ENCODE results near the gene PRKCE. TPM values are rescaled to one million over a fixed set of nuclear protein-coding genes. Genes with fewer than 3 reads are reported as not detected.
A peak's percentile ranks its signal among the peaks of the same experiment; 100 is the strongest.
"Not testable (repeated sequence)": the region's sequence is repeated elsewhere in the genome, so short reads cannot be mapped to it uniquely, and the experiment has no call there.

Gene PRKCE
- polyA plus RNA-seq, 1 experiment: 16.7 TPM

DNA sequence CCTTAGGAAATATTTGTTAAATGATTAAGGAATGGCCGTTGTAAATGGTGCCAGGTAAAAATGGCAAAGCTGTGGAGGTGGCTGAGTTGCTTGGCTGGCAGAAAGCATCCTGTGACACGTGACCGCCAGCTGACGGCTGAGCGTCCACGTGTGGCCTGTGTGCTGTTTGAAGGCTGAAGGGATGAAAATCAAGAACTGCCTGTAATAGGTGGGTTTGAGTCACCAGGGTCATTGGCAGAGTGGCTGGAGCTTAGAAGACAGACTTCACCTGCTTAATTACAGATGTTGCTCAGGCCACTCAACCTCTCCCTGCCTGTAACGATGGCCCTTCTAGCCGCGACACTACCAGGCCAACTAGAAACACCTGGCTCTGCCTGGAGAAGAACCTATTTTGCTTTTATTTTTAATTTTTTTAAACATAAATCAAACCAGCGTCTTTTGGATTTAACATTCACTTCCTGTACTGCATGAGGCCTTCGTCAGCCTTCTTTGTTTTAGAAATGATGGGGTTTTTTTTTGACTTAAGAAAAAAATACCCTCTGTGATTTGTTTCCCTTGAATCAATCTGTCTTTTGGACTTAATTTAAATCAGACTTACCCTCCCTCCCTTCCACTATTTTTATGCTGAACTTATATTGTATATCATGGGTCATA lies 206.5 kb downstream of the PRKCE start:
- ChIA-PET CTCF (interaction anchor here (0.7 kb wide), 1 partner anchor 204 kb away, joined by 3 read pairs; no protein-coding TSS in a partner anchor), POLR2A (no interaction called here)
- no peak for DNase-seq (ENCODE audit: low read depth, low spot score)
- Histone ChIP-seq H3K9me3 (ENCODE audit: control insufficient read depth, insufficient read depth, low read length) (no peaks in the 10 kb centered on the region), H3K4me3 (ENCODE audit: low read depth, low read length) (no peak overlapping the region), H3K27ac (ENCODE audit: low read depth, low read length) (no peak overlapping the region), H3K27me3 (ENCODE audit: control insufficient read depth, insufficient read depth, low read length) (no peaks in the 10 kb centered on the region)
- TF ChIP-seq, protein P1, sequence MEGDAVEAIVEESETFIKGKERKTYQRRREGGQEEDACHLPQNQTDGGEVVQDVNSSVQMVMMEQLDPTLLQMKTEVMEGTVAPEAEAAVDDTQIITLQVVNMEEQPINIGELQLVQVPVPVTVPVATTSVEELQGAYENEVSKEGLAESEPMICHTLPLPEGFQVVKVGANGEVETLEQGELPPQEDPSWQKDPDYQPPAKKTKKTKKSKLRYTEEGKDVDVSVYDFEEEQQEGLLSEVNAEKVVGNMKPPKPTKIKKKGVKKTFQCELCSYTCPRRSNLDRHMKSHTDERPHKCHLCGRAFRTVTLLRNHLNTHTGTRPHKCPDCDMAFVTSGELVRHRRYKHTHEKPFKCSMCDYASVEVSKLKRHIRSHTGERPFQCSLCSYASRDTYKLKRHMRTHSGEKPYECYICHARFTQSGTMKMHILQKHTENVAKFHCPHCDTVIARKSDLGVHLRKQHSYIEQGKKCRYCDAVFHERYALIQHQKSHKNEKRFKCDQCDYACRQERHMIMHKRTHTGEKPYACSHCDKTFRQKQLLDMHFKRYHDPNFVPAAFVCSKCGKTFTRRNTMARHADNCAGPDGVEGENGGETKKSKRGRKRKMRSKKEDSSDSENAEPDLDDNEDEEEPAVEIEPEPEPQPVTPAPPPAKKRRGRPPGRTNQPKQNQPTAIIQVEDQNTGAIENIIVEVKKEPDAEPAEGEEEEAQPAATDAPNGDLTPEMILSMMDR (IDR thresholded peaks at IDR 0.05; ENCODE audit: low read depth, low read length): no peak

DNA sequence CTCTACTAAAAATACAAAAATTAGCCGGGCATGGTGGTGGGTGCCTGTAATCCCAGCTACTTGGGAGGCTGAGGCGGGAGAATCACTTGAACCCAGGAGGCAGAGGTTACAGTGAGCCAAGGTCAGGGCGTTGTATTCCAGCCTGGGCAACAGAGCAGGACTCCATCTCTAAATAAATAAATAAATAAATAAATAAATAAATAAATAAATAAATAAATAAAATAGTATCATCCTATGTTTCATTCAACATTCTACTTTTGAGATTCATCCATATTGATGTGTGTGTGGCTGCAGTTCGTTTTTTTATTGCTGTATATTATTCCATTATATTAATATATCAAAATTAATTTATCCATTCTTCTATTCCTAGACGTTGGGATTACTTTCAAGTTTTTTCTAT lies 207.4 kb downstream of the PRKCE start:
- CTCF ChIA-PET; POLR2A ChIA-PET; DNase-seq (ENCODE audit: low read depth, low spot score): not testable (repeated sequence)

DNA sequence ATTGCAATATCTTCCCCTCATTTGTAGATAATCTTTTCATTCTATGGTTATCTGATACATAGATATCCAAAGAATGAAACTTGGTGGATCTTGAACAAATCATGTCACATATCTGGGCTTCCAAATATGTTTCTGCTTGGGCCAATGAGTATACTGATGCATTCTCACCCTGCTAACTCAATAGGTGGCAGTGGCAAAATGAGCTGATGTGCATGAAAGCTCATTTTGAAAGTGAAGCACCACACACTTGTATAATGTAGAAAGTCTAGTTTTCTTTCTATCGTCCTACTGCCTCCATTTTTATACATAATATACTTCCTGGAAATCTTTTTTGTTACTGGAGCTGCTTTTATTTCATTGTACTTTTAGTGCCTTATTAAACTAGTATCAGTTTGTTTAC lies 208.2 kb downstream of the PRKCE start:
- DNase-seq (ENCODE audit: low read depth, low spot score): no peak
- no peaks in the 10 kb centered on the region for H3K27me3 ChIP-seq (ENCODE audit: control insufficient read depth, insufficient read depth, low read length)
- H3K4me3 ChIP-seq (ENCODE audit: low read depth, low read length): no peak overlapping the region
- H3K9me3 ChIP-seq (ENCODE audit: control insufficient read depth, insufficient read depth, low read length): no peaks in the 10 kb centered on the region
- H3K27ac ChIP-seq (ENCODE audit: low read depth, low read length): no peak overlapping the region
- TF ChIP-seq, protein P1 (IDR thresholded peaks at IDR 0.05; ENCODE audit: low read depth, low read length): no peak
- ChIA-PET POLR2A (no interaction called here), CTCF (no interaction called here)

More for the DNA sequence above, 207.4 kb downstream of the PRKCE start:
- not testable (repeated sequence) for H3K4me3 ChIP-seq (ENCODE audit: low read depth, low read length); H3K27ac ChIP-seq (ENCODE audit: low read depth, low read length); H3K27me3 ChIP-seq (ENCODE audit: control insufficient read depth, insufficient read depth, low read length); H3K9me3 ChIP-seq (ENCODE audit: control insufficient read depth, insufficient read depth, low read length)

DNA sequence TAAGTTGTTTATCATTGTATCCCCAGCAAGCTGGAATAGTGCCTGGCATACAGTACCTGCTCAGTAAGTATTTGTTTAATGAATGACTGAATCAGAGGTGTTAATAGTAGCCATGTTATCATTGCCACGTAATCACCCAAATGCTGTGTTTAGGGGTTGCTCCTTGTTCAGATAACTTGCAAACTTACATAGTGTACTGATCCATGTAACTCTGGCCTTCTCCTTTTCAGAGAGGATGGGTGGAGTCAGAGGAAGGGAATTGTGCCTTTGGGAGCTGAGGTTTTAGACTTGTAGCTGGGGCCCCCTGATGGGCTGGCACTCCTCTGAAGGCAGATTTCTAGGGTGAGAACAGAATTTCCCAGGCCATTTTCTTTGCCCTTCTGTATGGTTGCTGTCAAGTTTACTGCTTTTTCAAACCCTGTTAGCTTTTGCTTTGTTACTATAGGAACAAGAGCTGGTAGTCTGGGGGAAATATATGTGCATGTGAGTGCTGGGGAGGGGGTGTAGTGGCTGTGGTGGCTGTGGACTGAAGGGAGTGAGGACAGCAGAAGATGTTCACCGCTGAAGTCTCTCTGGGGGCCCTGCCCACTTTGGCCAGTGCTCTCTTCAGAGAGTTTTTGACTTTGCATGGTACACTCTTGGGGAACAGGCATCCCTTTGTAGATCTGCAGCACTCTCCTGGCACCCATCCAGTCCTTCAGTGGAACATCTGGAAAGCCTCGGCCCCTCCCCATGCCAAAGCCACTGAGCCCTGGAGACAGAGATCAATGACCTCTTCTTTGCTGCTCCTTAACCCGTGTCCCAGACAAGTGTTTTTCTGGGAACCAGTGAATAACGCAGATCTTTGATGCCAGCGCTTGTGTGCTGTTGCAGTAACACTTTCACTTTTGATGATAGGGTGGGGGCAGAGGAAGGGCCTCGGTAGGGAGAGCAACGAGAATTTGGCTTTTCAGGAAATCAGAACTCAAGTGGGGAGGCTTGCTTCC lies 209.0 kb downstream of the PRKCE start:
- DNase-seq (ENCODE audit: low read depth, low spot score): no peak
- ChIA-PET POLR2A (no interaction called here), CTCF (interaction anchor here (1.0 kb wide), 1 partner anchor 82 kb away, joined by 3 read pairs; no protein-coding TSS in a partner anchor)
- Histone ChIP-seq H3K27ac (ENCODE audit: low read depth, low read length) (no peak overlapping the region), H3K9me3 (ENCODE audit: control insufficient read depth, insufficient read depth, low read length) (no peaks in the 10 kb centered on the region), H3K4me3 (ENCODE audit: low read depth, low read length) (peak overlapping the region; percentile 36), H3K27me3 (ENCODE audit: control insufficient read depth, insufficient read depth, low read length) (no peaks in the 10 kb centered on the region)
- TF ChIP-seq, protein P1 (IDR thresholded peaks at IDR 0.05; ENCODE audit: low read depth, low read length): no peak; the same call in 1 of the 2 replicates

DNA sequence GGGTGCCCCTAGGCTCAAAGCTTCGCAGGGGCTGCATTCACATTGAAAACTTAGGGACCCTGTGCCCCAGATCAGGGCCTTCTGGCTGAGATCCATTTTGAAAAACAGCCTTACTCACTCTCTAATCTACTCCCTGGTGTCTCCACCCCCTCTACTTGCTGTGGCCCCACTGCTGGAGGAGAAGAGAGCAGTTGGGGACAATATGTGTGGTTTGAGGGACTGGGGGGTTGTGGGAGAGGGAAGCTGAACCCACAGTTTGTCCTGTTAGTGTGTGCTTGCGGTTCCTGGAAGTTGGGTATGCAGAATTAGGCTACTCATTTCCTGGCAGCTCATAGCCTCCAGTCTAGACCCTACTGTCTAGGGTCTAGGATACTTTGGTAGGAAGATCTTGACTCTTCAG lies 211.4 kb downstream of the PRKCE start:
- Histone ChIP-seq H3K27ac (ENCODE audit: low read depth, low read length) (no peak overlapping the region), H3K4me3 (ENCODE audit: low read depth, low read length) (no peak overlapping the region), H3K9me3 (ENCODE audit: control insufficient read depth, insufficient read depth, low read length) (no peaks in the 10 kb centered on the region), H3K27me3 (ENCODE audit: control insufficient read depth, insufficient read depth, low read length) (no peaks in the 10 kb centered on the region)
- CTCF ChIA-PET: no interaction called here
- TF ChIP-seq, protein P1 (IDR thresholded peaks at IDR 0.05; ENCODE audit: low read depth, low read length): no peak
- no peak for DNase-seq (ENCODE audit: low read depth, low spot score)
- POLR2A ChIA-PET: interaction anchor here (0.5 kb wide), 1 partner anchor 190 kb away, joined by 3 read pairs; no protein-coding TSS in a partner anchor
